GM21619 (cell line): ENCODE measurements around the gene TAOK2.

Source experiments
- ATAC-seq: cut with Tn5 transposase; IDR thresholded peaks from one replicate; pipeline ENCODE4 v1.9.1; 2021; ENCODE audit not compliant: unreplicated experiment

Gene TAOK2

DNA sequence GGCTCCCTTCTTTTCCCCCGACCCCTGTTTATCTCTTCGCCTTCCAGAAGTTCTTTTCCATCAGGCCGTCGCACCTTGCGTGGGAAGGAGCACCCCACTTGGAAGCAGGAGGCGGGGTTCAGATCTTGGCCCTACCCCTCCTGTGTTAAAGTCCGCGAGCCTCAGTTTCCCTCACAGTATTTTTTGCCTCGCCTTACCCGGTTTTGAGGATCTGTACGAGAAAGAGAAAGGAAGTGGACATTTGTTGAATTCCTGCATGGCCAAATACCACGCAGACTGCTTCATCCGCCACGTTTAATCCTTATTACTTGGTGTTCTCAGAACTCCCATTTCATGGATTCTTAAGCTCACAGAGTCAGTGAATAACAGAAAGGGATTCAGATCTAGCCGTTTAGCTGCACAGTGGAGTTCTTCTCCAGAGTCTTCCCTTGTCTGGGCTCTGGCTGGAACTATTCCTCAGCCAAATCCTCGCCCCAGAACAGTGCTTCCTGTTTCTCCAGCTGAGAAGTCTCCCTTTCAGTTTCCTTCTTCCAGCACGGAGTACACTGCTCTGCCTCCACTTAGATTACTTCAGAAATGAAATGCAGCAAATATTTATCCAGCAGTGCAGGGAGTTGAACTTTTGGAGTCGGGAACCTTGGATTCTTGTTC, 11.2 kb upstream of the TAOK2 start:
- no peak for ATAC-seq

- ATAC-seq = no peak
Observed at GRCh38 chr16:29963021-29963743, 10.5 kb upstream of the TAOK2 start.

DNA sequence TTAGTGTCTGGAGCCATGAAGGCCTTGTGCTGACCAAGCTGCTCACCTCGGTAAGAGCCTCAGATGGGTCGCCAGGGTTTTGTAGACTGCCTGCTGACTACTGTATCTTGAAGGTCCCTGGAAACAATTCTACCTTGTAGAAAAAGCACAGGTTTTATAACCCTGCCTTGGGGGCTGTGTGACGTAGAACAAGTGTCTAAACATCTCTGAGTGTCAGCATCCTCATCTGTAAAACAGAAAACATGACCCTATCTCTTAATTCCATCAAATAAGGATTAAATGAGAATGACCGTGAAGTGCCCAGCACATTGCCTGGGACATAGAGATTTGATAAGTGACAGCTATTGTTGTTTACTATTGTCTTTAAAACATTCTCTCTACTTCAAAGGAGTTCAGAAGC, 5.5 kb upstream of the TAOK2 start:
- ATAC-seq = no peak

GRCh38 chr16:29971304-29971703, 2.4 kb upstream of the TAOK2 start:
- no peak for ATAC-seq

- ATAC-seq = no peak
Observed at GRCh38 chr16:29972500-29972899, 1.2 kb upstream of the TAOK2 start.

DNA sequence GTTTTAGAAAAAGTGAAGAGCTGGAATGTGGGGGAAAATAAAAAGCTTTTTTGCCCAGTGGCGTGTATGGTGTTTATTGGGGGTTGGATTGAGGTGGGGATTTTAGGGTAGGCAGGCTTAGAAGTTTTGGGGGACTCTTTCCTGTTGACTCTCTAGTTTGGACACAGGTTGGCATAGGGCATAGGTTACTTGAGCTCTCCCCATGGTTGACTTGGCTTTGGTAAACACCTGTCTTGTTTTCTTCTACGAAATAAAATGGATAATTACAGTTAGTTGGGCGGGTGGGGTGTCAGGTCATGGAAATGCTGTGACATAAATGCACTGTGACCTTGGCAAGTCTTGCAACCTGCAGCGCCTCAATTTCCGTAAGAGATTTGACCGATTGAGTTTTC, 680 bp upstream of the TAOK2 start:
- no peak for ATAC-seq

- peak; percentile 1 for ATAC-seq
Observed at GRCh38 chr16:29974291-29975133, 844 bp downstream of the TAOK2 start.

DNA sequence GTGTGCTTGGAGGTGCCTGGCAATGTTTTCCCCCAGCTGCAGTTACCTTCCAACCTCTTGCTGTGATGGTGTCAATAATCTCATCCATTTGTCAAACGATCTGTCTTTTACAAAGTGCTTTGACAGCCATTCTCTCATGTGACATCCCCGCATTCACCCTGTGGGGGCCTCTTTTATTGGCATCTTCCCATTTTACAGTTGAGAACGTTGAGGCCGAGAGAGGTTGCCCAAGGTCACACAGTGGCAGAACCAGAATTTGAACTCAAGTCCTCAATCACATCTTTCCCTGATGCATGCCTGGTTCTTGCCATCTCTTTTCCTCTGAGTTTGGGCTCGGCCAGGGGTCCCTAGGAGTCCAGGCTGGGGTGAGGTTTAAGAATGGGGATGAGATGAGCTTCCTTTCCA, 1.5 kb downstream of the TAOK2 start:
- no peak for ATAC-seq

DNA sequence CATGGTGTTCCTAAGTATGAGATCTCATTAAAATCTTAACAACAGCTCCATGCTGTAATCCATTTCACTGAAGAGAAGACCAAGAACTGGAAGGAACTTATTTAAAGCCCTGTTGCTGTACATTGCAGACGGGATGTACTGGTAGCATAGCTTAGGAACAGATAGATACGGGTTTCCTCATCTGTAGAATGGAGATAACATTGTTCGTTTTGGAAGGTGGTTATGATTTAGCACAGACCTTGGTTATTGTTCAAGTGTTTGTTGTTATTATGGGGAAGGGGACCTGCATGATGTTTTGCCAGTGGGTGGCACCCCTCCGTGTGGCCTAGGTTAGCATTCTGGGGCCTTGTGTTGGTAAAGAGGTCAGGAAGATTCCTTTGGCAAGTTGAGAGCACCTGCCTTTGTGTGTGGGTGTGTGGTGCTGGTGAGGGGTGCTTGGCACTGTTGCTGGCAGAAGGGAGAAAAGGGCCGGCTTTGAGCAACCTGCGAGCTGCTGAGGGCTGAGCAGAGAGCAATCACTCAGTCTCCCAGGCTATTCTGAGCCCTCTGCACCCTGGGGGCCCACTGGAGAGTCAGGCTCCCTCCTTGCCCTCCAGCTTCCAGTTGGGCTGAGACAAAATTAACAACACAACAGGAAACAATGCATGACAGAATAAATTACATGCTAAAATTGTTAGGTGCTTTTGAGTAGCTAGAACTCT, 2.3 kb downstream of the TAOK2 start:
- ATAC-seq = no peak

GRCh38 chr16:29977063-29977825, 3.6 kb downstream of the TAOK2 start:
- no peak for ATAC-seq

DNA sequence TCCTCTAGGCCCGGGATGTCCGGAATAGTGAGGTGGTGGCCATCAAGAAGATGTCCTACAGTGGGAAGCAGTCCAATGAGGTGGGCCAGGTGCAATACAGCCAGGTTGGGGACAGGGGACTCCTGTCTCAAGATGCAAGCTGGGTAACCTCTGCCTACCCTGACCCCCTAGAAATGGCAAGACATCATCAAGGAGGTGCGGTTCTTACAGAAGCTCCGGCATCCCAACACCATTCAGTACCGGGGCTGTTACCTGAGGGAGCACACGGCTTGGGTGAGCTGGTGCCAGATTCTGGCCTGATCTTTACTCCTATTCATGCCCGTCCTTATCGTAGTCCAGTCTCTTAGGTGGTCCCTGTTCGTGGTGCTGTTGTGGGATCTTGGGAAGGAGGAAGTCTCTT, 4.4 kb downstream of the TAOK2 start:
- ATAC-seq = no peak

GRCh38 chr16:29978564-29979270, 5.0 kb downstream of the TAOK2 start:
- ATAC-seq = no peak

GRCh38 chr16:29982560-29983419, 9.1 kb downstream of the TAOK2 start:
- no peak for ATAC-seq

- no peak for ATAC-seq
Observed at GRCh38 chr16:29983420-29984136, 9.9 kb downstream of the TAOK2 start.

DNA sequence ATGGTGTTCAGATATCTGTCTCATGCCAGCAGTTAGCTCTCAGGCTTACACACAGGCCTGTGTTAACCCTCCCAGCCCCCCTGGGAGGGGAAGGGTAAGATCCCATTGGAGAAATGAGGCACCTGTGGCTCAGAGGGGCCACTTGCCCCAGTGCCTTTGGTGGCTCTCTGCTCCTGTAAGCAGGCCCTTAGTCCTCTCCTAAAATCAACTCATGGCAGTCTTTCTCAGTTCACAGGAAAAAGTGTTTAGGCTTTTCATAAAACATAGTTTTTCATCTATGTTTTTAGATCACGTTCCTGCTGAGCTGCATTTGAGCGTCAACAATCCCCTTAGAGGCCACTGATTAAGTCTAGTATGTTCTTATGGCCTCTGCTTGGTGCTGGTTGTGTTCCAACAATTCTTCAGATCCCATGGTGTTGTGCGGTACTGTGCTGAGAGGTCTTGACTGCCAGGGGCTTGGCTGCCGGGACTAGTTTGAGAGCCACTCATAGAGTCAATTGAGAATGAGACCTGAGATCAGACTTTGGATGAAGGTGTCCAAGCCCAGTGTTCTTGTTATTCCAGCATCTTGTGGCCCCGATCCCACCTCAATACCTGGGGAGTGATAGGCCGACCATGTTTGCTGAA, 10.6 kb downstream of the TAOK2 start:
- no peak for ATAC-seq

DNA sequence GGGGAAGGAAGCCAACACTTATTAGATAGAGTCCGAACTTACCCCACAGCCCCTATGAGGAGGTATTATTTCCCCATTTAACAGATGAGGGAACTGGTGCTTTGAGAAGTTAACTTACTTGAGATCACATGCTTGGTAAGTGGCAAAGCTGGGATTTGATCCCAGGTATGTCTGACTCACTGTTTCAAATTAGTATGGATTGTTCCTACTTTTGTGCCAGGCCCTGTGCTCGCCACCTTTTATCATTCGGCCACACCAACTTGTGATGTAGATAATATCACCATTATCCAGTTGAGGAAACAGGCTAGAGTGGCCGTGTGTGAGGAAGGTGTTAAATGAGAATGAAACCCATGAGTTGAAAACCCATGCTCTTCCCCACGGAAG, 11.1 kb downstream of the TAOK2 start:
- no peak for ATAC-seq

DNA sequence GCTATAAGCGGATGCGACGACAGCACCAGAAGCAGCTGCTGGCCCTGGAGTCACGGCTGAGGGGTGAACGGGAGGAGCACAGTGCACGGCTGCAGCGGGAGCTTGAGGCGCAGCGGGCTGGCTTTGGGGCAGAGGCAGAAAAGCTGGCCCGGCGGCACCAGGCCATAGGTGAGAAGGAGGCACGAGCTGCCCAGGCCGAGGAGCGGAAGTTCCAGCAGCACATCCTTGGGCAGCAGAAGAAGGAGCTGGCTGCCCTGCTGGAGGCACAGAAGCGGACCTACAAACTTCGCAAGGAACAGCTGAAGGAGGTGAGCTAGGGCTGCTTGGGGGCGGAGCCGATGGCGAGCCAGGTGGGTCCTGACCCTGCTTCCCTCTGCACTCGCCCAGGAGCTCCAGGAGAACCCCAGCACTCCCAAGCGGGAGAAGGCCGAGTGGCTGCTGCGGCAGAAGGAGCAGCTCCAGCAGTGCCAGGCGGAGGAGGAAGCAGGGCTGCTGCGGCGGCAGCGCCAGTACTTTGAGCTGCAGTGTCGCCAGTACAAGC, 11.7 kb downstream of the TAOK2 start:
- no peak for ATAC-seq

- no peak for ATAC-seq
Observed at GRCh38 chr16:29986231-29986630, 12.6 kb downstream of the TAOK2 start.
